B cell (primary cell): ENCODE data around the gene ROBO2.

Experiments
- CTCF ChIP-seq: fragments of 200-600 bp; IDR thresholded peaks from one replicate; pipeline ENCODE4 v1.8.0; 2022; ENCODE audit warnings: antibody characterized with exemption, mild to moderate bottlenecking
- EZH2 ChIP-seq: IDR thresholded peaks from 2 replicates; pipeline ENCODE4 v1.6.1; 2012; ENCODE audit warnings: borderline replicate concordance, low read depth, mild to moderate bottlenecking, moderate library complexity, low read length; ENCODE audit not compliant: insufficient read depth, poor library complexity, severe bottlenecking

GRCh38 chr3:77042882-77043281, 3.0 kb downstream of the ROBO2 start:
- TF ChIP-seq CTCF (no peak), EZH2 (no peak)
